ENCODE results near the gene OR4D2. TPM values are rescaled to one million over a fixed set of nuclear protein-coding genes. Genes with fewer than 3 reads are reported as not detected.
"Not testable (repeated sequence)": the region's sequence is repeated elsewhere in the genome, so short reads cannot be mapped to it uniquely, and the experiment has no call there.

OR4D2 gene
- total RNA-seq, result not detected in 2 replicates

- no peak within 1 kb of the TSS for H3K4me3 ChIP-seq (ENCODE audit: low read depth, low read length)
- no peak for TF ChIP-seq CTCF (IDR thresholded peaks at IDR 0.05; ENCODE audit: insufficient read depth, low read length, poor library complexity, severe bottlenecking)
- no peaks in the 10 kb centered on the region for H3K27me3 ChIP-seq (ENCODE audit: control insufficient read depth, insufficient read depth, low read length)
- no peaks in the 10 kb centered on the region for H3K36me3 ChIP-seq (ENCODE audit: control insufficient read depth, insufficient read depth, low read length)
- DNase-seq (ENCODE audit: low read depth), result no peak
These were observed at the start of gene OR4D2 for GRCh38 chr17:58166682-58167081. TSS of gene OR4D2 (plus strand) at chr17:58166982. CDS start at chr17:58169656, 2,674 bp downstream.

- H3K27me3 ChIP-seq (ENCODE audit: control insufficient read depth, insufficient read depth, low read length), result peaks cover 17% of the 10 kb centered on the region
- H3K36me3 ChIP-seq (ENCODE audit: control insufficient read depth, insufficient read depth, low read length), result no peaks in the 10 kb centered on the region
- DNase-seq (ENCODE audit: low read depth), result no peak
- no peak overlapping the region for H3K4me3 ChIP-seq (ENCODE audit: low read depth, low read length)
- no peak for TF ChIP-seq CTCF (IDR thresholded peaks at IDR 0.05; ENCODE audit: insufficient read depth, low read length, poor library complexity, severe bottlenecking)
These were observed 49.4 kb upstream of the OR4D2 start for GRCh38 chr17:58117382-58117781.

GRCh38 chr17:58119491-58119890 lies 47.3 kb upstream of the OR4D2 start:
- no peak overlapping the region for H3K4me3 ChIP-seq (ENCODE audit: low read depth, low read length)
- TF ChIP-seq CTCF (IDR thresholded peaks at IDR 0.05; ENCODE audit: insufficient read depth, low read length, poor library complexity, severe bottlenecking), result no peak
- peaks cover 9% of the 10 kb centered on the region for H3K27me3 ChIP-seq (ENCODE audit: control insufficient read depth, insufficient read depth, low read length)
- no peaks in the 10 kb centered on the region for H3K36me3 ChIP-seq (ENCODE audit: control insufficient read depth, insufficient read depth, low read length)
- DNase-seq (ENCODE audit: low read depth), result no peak

- H3K4me3 ChIP-seq (ENCODE audit: low read depth, low read length), result no peak overlapping the region
- H3K36me3 ChIP-seq (ENCODE audit: control insufficient read depth, insufficient read depth, low read length), result no peaks in the 10 kb centered on the region
- H3K27me3 ChIP-seq (ENCODE audit: control insufficient read depth, insufficient read depth, low read length), result peaks cover 4% of the 10 kb centered on the region
- no peak for TF ChIP-seq CTCF (IDR thresholded peaks at IDR 0.05; ENCODE audit: insufficient read depth, low read length, poor library complexity, severe bottlenecking)
- DNase-seq (ENCODE audit: low read depth), result peak; percentile 19
These were observed 46.5 kb upstream of the OR4D2 start for GRCh38 chr17:58120195-58120822.

- no peaks in the 10 kb centered on the region for H3K27me3 ChIP-seq (ENCODE audit: control insufficient read depth, insufficient read depth, low read length)
- peak; percentile 37 for TF ChIP-seq CTCF (IDR thresholded peaks at IDR 0.05; ENCODE audit: insufficient read depth, low read length, poor library complexity, severe bottlenecking)
- no peaks in the 10 kb centered on the region for H3K36me3 ChIP-seq (ENCODE audit: control insufficient read depth, insufficient read depth, low read length)
- DNase-seq (ENCODE audit: low read depth), result no peak
- H3K4me3 ChIP-seq (ENCODE audit: low read depth, low read length), result no peak overlapping the region
These were observed 44.9 kb upstream of the OR4D2 start for GRCh38 chr17:58121925-58122324.

- no peak for DNase-seq (ENCODE audit: low read depth)
- Histone ChIP-seq H3K36me3 (ENCODE audit: control insufficient read depth, insufficient read depth, low read length) (no peaks in the 10 kb centered on the region), H3K27me3 (ENCODE audit: control insufficient read depth, insufficient read depth, low read length) (no peaks in the 10 kb centered on the region), H3K4me3 (ENCODE audit: low read depth, low read length) (no peak overlapping the region)
- no peak for TF ChIP-seq CTCF (IDR thresholded peaks at IDR 0.05; ENCODE audit: insufficient read depth, low read length, poor library complexity, severe bottlenecking)
These were observed 38.9 kb upstream of the OR4D2 start for GRCh38 chr17:58127846-58128245.

- H3K27me3 ChIP-seq (ENCODE audit: control insufficient read depth, insufficient read depth, low read length); DNase-seq (ENCODE audit: low read depth); H3K4me3 ChIP-seq (ENCODE audit: low read depth, low read length): not testable (repeated sequence)
These were observed 34.1 kb upstream of the OR4D2 start for GRCh38 chr17:58132697-58133096.

More at GRCh38 chr17:58132697-58133096, 34.1 kb upstream of the OR4D2 start:
- not testable (repeated sequence) for H3K36me3 ChIP-seq (ENCODE audit: control insufficient read depth, insufficient read depth, low read length)

Data from kidney epithelial cell (primary cell).